Aorta (tissue), 5 donors: ENCODE data around the gene SPATC1L. TPM values are rescaled to one million over a fixed set of nuclear protein-coding genes. Genes with fewer than 3 reads are reported as not detected.
A peak's percentile ranks its signal among the peaks of the same experiment; 100 is the strongest.

Experiments used
- ATAC-seq: fragments of 200-7000 bp; cut with Tn5 transposase; one replicate; pipeline ENCODE4 v1.9.1; 2022; ENCODE audit warnings: moderate library complexity; ENCODE audit not compliant: low FRiP score
- DNase-seq, 2 donors: peaks; one replicate each; pipeline ENCODE4 v3.0.0-alpha.2; 2020
- H3K27ac ChIP-seq, 2 donors: one replicate each; pipeline ENCODE4 v1.5.1; 2013; ENCODE audit warnings: low read length in 2 of 2, mild to moderate bottlenecking in 2 of 2, moderate library complexity in 2 of 2, control low read depth in 1 of 2, inconsistent platforms in 1 of 2, low read depth in 1 of 2
- H3K27me3 ChIP-seq, 2 donors: one replicate each; pipeline ENCODE4 v1.6.1; 2013; ENCODE audit warnings: control low read depth in 1 of 2, low read length in 1 of 2, mild to moderate bottlenecking in 1 of 2, moderate library complexity in 1 of 2; ENCODE audit not compliant: insufficient read depth in 2 of 2, control insufficient read depth in 1 of 2
- H3K36me3 ChIP-seq, 2 donors: one replicate each; pipeline ENCODE4 v1.6.1; 2013; ENCODE audit warnings: control low read depth in 1 of 2, low read length in 1 of 2, mild to moderate bottlenecking in 1 of 2; ENCODE audit not compliant: insufficient read depth in 2 of 2, control insufficient read depth in 1 of 2
- H3K4me1 ChIP-seq, 2 donors: one replicate each; pipeline ENCODE4 v1.6.1; 2013; ENCODE audit warnings: low read length in 2 of 2, control low read depth in 1 of 2, mild to moderate bottlenecking in 1 of 2, moderate library complexity in 1 of 2; ENCODE audit not compliant: insufficient read depth in 2 of 2, control insufficient read depth in 1 of 2
- H3K4me3 ChIP-seq, 2 donors: one replicate each; pipeline ENCODE4 v1.5.1; 2013; ENCODE audit warnings: low read length in 2 of 2, control low read depth in 1 of 2, mild to moderate bottlenecking in 1 of 2
- H3K9me3 ChIP-seq: one replicate; pipeline ENCODE4 v1.6.1; 2013; ENCODE audit warnings: mild to moderate bottlenecking, low read length; ENCODE audit not compliant: control insufficient read depth
- WGBS, 2 donors: extraction: QIAGEN DNeasy Blood & Tissue Kit; methylation state at CpG; one replicate each; pipeline ENCODE4 v1.1.7; 2013; 5-methylcytosine and 5-hydroxymethylcytosine counted together
- intact Hi-C, 2 donors: fragments of 100-400 bp; cut with DNase I; formaldehyde crosslinking; loops; one replicate each; pipeline versions ENCODE4 v1.14.2 to v1.15.0; 2022
- polyA plus RNA-seq, 2 donors: library from polyadenylated mRNA; stranded (reverse); fragments of 200-250 nt; gene quantifications; one replicate each; pipeline ENCODE4 v1.2.3, GENCODE V29; 2013
- total RNA-seq, 2 donors: library from RNA; stranded (reverse); fragmentation: NEBNext Ultra II Directional; extraction: Animal tissue kit (Norgen Biotek cat#: 25700); gene quantifications; one replicate each; pipeline ENCODE4 v1.2.1, GENCODE V29; 2021
- donor health status: healthy with polysubstance abuse.
- donor health status: Bipolar disorder and iron deficiency.
- donor health status: DM: no; HTN: no; CAD: no.
- donor health status: DM: no; HTN: no; CAD: no.
- donor health status: DM: yes; HTN: yes; CAD: no.

Gene SPATC1L
- total and polyA plus RNA-seq, 4 donors = 2.4 to 47.9 (median 8.8) TPM

DNA sequence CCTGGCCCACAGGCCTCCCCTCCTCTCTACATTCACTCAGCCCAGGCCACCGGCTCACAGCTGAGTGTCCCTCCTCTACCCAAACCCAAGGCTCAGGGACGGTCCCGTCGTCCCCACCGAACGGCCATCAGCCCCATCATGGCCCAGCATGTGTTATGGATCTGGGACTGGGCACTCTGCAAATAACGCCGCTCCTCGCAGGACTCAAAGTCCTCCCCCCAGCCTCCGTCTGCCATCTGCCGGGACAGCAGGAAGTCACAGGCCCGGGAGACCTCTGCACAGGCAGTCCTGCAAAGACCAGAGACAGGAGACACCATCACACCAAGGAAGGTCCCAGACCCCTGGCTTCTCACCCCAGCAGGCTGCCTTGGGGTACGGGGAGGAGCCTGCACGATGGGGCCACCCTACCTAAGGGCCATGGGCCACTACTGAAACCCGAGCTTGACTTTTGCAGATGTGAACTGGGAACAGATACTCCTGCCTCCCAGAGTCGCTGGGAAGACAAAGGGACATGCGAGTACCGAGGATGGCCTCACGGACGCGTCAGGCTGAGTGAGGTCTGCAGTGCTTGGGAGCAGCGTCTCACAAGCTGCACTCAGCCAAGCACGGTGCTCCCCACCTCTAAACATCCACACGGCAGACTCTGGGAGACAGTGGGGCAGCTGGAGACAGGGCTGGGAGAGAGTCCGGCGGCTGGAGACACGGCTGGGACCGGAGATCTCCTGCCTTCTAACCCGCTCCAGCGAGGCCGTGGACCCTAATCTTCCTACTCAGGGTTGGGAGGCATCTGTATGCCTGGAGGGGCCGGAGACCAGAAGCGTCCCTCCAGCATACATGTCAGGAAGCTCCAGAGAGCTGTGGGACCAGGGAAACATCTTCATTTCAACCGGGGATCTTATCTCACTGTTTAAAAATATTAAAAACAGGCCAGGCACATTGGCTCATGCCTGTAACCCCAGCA lies 10.4 kb upstream of the SPATC1L start:
- Histone ChIP-seq H3K27me3 (no peaks in the 10 kb centered on the region), H3K4me1 (no peaks in the 10 kb centered on the region), H3K4me3 (no peak overlapping the region), H3K36me3 (peaks cover 4 to 19% of the 10 kb centered on the region in 2 donors), H3K9me3 (no peaks in the 10 kb centered on the region), H3K27ac (no peak overlapping the region)
- ATAC-seq (peak; percentile 16), DNase-seq (peak; percentile 38 to 69)
- intact Hi-C loops = no loop called here
- 92% methylated on average over 34 of the region's 34 CpGs for WGBS, 2 donors

DNA sequence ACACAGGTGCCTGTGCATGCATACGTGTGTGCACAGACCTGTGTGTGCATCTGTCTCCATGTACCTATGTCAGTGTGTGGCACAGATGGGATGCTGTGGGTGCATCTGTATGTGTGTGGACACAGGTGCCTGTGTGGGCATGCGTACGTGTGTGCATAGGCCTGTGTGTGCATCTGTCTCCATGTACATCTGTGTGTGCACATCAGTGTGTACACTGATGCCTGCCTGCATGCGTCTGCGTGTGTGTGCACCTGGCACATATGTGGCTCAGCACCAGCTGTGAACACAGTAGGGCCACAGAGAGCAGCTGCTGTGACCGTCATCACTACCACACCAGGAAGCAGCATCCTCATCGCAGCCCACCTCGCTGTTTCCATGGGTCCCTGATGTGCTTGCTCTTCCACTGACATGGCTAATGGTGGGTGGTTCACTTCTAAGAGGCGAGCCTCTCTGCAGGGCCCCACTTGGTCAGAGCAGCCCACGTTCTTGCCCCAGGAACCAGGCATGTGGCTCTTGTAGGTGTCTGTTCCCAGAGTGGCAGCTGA lies 9.6 kb upstream of the SPATC1L start:
- no peaks in the 10 kb centered on the region for H3K27me3 ChIP-seq
- intact Hi-C loops = no loop called here
- 94 to 96% methylated on average over 10 of the region's 10 CpGs for WGBS, 2 donors
- no peak overlapping the region for H3K27ac ChIP-seq
- no peak overlapping the region for H3K4me3 ChIP-seq
- ATAC-seq = no peak
- no peaks in the 10 kb centered on the region for H3K9me3 ChIP-seq
- no peaks in the 10 kb centered on the region for H3K4me1 ChIP-seq
- H3K36me3 ChIP-seq = peaks cover 0 to 17% of the 10 kb centered on the region in 2 donors
- DNase-seq = peak; percentile 14 to 30

DNA sequence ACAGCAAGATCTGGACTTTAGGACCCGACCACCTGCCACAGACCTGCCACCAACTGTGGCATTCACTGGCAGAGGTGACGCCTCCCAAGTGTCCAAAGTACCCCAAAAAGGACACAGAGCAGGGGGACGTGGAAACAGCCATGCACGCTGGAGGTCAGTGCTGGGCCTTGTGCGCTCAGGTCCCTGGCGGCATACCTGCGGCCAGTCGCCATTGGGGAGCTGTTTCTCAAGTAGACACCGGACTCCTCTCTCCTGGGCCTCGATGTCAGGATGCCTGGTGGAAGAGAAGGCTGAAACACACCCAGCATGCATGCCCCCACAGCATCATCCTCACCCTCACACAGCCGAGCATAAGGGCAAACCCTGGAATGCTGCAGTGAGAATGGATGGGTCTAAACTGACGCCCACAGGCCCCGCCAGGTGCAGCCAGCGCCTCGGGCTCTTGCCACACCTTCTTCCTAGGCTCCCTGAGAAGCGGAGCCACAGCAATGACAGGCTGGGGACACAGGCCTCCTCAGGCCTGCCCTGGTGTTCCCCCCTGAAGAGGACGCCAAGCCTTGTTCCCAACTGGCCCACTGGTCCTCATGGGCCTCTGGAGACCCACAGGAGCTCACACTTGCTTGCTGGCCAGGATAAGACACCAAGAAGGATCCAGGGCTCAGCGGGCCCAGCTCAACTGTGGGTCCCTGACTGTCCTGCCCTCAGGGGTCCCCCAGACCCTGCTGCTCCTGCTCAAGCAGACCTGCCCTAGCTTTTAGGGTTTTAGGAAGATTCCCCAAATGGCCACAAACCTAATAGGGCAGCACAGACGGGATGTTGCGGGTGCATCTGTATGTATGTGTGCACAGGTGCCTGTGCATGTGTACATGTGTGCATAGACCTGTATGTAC lies 7.7 kb upstream of the SPATC1L start:
- Histone ChIP-seq H3K27me3 (no peaks in the 10 kb centered on the region), H3K27ac (no peak overlapping the region), H3K4me3 (no peak overlapping the region), H3K9me3 (no peaks in the 10 kb centered on the region), H3K36me3 (peaks cover 0 to 17% of the 10 kb centered on the region in 2 donors), H3K4me1 (no peaks in the 10 kb centered on the region)
- intact Hi-C loops = no loop called here
- ATAC-seq (no peak), DNase-seq (peak; percentile 30 to 61)
- 94 to 96% methylated on average over 20 of the region's 20 CpGs for WGBS, 2 donors

DNA sequence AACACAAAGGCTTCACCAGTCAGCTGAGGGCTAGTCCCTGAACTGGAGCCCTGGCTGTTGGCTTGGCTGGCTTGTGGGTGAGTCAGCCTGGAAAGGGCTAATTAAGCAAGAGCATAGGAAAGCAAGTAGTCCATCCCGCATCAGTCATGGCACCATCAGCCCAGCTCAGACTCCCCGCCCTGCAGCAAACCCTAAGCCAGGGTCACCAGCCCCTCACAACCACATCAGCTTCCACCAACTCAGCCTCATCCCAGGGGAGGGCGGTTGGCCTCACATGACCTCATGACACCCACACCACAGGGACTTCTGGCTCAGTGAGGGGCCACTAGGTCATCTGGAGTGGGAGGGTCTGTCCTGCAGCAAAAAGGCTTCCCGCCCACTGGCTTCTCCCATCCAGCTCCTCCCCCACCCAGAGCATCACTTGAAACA lies 7.0 kb upstream of the SPATC1L start:
- peak; percentile 46 for ATAC-seq
- WGBS, 2 donors = 85 to 88% methylated on average over 4 of the region's 4 CpGs

DNA sequence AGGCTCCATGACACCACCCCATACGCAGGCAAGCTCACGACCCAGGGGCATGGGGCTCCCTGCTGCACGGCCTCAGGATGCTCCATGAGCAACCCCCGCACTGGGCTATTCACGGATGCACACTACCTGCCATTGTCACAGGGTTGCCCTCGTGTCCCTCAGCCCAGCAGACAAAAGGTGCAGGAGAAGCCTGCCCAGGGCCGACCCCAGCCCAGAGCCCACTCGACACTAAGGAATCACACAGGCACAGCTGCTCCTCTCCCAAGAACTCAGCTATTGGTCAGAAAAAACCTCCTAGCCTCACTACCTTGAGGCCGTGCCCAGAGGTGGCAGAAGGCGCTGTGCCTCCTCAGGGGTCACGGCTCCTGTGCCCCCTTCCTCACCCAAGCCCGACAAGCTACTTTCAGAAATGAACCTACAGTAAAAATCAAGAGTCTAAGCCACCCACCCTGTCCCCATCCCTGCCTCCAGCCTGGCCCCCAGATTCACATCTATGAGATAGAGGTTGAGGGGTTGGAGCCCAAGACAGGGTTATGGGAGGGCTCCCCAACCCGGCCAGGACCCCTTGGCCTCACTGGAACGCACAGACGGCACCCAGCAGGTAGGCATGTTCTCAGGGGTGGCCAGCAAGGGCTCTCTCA lies 6.4 kb upstream of the SPATC1L start:
- WGBS, 2 donors = 90 to 91% methylated on average over 15 of the region's 15 CpGs
- intact Hi-C loops = no loop called here
- H3K4me1 ChIP-seq = no peaks in the 10 kb centered on the region
- ATAC-seq = peak; percentile 58
- H3K27me3 ChIP-seq = no peaks in the 10 kb centered on the region
- H3K36me3 ChIP-seq = peaks cover 0 to 13% of the 10 kb centered on the region in 2 donors
- H3K4me3 ChIP-seq = no peak overlapping the region
- no peak overlapping the region for H3K27ac ChIP-seq
- no peaks in the 10 kb centered on the region for H3K9me3 ChIP-seq
- DNase-seq = peak in 1 of 2 donors; percentile 63

More for the DNA sequence above, 7.0 kb upstream of the SPATC1L start:
- no peak overlapping the region for H3K4me3 ChIP-seq
- H3K27me3 ChIP-seq = no peaks in the 10 kb centered on the region
- DNase-seq = peak; percentile 66 to 81
- H3K4me1 ChIP-seq = no peaks in the 10 kb centered on the region
- intact Hi-C loops = no loop called here
- H3K36me3 ChIP-seq = peaks cover 0 to 17% of the 10 kb centered on the region in 2 donors
- no peaks in the 10 kb centered on the region for H3K9me3 ChIP-seq
- no peak overlapping the region for H3K27ac ChIP-seq

- Histone ChIP-seq H3K27me3 (no peaks in the 10 kb centered on the region), H3K4me1 (no peaks in the 10 kb centered on the region), H3K4me3 (no peak overlapping the region), H3K27ac (no peak overlapping the region), H3K9me3 (no peaks in the 10 kb centered on the region), H3K36me3 (peaks cover 0 to 9% of the 10 kb centered on the region in 2 donors)
- intact Hi-C loops = no loop called here
- peak; percentile 38 to 51 for DNase-seq
- WGBS, 2 donors = 93 to 94% methylated on average over 14 of the region's 14 CpGs
- no peak for ATAC-seq
Measured at GRCh38 chr21:46189959-46190490, 5.8 kb upstream of the SPATC1L start.

GRCh38 chr21:46189213-46189958 lies 5.1 kb upstream of the SPATC1L start:
- no peak overlapping the region for H3K4me3 ChIP-seq
- peak; percentile 48 to 51 for DNase-seq
- no peaks in the 10 kb centered on the region for H3K4me1 ChIP-seq
- intact Hi-C loops = no loop called here
- 73% methylated on average over 9 of the region's 9 CpGs for WGBS, 2 donors
- H3K36me3 ChIP-seq = peaks cover 0 to 5% of the 10 kb centered on the region in 2 donors
- H3K9me3 ChIP-seq = no peaks in the 10 kb centered on the region
- ATAC-seq = no peak
- H3K27me3 ChIP-seq = no peaks in the 10 kb centered on the region
- no peak overlapping the region for H3K27ac ChIP-seq
